Mammary epithelial cell (primary cell): ENCODE measurements around the gene RPGRIP1L.

Experiments used
- EZH2 ChIP-seq: IDR thresholded peaks from 2 replicates; pipeline ENCODE4 v1.6.1; 2012; ENCODE audit warnings: low read length, inconsistent platforms, borderline replicate concordance
- TF ChIP-seq, protein P1 (sequence below), 2 donors: IDR thresholded peaks in 1 of 2; conservative IDR thresholded peaks in 1 of 2; 2 replicates each; pipeline ENCODE4 v1.5.1; 2011 to 2012; ENCODE audit warnings: inconsistent platforms in 2 of 2, low read length in 2 of 2, mild to moderate bottlenecking in 2 of 2, control low read depth in 1 of 2, low read depth in 1 of 2; ENCODE audit not compliant: insufficient read depth in 1 of 2; ENCODE audit errors: extremely low read depth in 1 of 2

DNA sequence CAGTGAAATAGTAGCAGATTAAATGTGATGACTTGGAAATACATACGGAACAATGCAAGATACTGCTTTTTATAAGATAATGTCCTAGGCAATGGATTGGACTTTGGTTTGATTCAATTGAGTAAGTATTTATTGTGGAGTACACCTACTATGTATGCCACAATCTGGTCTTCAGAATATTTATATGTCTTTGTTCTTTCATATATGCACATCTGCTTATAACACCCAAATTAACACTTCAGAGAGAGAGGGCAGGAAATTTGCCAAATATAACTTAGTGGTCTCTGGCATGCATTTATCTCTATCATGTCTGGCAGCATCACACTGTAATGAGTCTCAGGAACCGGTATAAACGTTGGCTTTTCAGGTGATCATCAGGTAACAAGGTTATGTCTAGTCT is 16.9 kb downstream of the RPGRIP1L start:
- TF ChIP-seq, protein P1, sequence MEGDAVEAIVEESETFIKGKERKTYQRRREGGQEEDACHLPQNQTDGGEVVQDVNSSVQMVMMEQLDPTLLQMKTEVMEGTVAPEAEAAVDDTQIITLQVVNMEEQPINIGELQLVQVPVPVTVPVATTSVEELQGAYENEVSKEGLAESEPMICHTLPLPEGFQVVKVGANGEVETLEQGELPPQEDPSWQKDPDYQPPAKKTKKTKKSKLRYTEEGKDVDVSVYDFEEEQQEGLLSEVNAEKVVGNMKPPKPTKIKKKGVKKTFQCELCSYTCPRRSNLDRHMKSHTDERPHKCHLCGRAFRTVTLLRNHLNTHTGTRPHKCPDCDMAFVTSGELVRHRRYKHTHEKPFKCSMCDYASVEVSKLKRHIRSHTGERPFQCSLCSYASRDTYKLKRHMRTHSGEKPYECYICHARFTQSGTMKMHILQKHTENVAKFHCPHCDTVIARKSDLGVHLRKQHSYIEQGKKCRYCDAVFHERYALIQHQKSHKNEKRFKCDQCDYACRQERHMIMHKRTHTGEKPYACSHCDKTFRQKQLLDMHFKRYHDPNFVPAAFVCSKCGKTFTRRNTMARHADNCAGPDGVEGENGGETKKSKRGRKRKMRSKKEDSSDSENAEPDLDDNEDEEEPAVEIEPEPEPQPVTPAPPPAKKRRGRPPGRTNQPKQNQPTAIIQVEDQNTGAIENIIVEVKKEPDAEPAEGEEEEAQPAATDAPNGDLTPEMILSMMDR (conservative IDR thresholded peaks at IDR 0.05 in 1 of 2, IDR thresholded peaks at IDR 0.05 in 1 of 2; ENCODE audit: extremely low read depth in 1 of 2, insufficient read depth in 1 of 2, low read depth in 1 of 2, low read length in 2 of 2): no peak
- no peak for TF ChIP-seq EZH2
